Stromal cell of bone marrow (primary cell): ENCODE measurements around the gene PLD6.
"Not testable (repeated sequence)": the region's sequence is repeated elsewhere in the genome, so short reads cannot be mapped to it uniquely, and the experiment has no call there.

ENCODE experiments used
- DNase-seq: peaks from one replicate; pipeline ENCODE4 v3.0.0-alpha.2; 2012; ENCODE audit warnings: low read depth

PLD6 gene, protein sequence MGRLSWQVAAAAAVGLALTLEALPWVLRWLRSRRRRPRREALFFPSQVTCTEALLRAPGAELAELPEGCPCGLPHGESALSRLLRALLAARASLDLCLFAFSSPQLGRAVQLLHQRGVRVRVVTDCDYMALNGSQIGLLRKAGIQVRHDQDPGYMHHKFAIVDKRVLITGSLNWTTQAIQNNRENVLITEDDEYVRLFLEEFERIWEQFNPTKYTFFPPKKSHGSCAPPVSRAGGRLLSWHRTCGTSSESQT

DNA sequence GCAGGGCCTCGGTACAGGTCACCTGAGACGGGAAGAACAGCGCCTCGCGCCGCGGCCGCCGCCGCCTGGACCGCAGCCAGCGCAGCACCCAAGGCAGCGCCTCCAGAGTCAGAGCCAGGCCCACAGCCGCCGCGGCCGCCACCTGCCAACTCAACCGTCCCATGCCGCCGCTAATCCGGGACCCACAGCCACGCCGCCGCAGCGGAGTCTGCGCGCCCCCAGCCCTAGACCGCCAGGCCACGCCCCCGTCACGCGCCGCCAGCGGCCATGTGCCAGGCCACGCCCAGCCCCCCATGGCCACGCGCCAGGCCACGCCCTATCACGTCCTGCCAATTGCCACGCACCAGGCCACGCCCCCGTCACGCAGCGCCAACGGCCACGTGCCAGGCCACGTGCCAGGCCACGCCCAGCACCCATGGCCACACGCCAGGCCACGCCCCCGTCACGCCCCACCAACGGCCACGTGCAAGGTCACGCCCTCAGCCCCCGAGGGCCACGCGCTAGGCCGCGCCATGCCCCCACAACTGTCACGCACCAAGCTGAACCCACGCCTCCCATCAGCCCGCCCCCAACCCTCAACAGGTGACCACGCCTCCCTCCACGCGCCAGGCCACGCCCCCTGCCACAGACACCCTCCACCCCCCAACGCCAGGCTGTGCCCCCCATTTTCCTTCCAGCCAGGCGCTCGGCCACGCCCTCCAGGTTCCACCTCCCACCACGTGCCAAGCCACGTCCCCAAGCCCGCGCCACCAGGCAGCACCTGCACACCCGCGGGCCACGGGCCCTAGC, at the start of gene PLD6:
Gene PLD6, minus strand, starts transcription at position 210 of the 789 bp plus-strand sequence. Its CDS starts 47 bp downstream, at position 163.
- DNase-seq, result peak; percentile 8

DNA sequence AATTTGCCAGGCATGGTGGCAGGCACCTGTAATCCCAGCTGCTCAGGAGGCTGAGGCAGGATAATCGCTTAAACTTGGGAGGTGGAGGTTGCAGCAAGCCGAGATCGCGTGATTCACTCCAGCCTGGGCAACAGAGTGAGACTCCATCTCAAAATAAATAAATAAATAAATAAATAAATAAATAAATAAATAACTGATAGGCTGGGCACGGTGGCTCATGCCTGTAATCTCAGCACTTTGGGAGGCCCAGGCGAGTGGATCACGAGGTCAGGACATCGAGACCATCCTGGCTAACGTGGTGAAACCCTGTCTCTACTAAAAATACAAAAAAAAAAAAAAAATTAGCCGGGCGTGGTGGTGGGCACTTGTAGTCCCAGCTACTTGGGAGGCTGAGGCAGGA, 49.6 kb upstream of the PLD6 start:
- not testable (repeated sequence) for DNase-seq

DNA sequence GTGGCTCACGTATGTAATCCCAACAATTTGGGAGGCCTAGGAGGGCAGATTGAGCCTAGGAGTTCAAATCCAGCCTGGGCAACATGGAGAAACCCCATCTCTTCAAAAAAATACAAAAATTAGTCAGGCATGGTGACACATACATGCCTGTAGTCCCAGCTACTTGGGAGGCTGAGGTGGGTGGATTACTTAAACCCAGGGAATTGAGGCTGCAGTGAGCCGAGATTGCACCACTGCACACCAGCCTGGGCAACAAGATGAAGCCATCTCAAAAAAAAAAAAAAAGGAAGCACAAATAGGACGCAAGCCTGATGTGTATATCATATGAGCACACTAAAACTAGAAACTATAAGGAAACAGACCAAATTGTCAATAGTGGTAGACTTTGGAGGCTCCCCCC, 47.9 kb upstream of the PLD6 start:
- DNase-seq, result no peak

DNA sequence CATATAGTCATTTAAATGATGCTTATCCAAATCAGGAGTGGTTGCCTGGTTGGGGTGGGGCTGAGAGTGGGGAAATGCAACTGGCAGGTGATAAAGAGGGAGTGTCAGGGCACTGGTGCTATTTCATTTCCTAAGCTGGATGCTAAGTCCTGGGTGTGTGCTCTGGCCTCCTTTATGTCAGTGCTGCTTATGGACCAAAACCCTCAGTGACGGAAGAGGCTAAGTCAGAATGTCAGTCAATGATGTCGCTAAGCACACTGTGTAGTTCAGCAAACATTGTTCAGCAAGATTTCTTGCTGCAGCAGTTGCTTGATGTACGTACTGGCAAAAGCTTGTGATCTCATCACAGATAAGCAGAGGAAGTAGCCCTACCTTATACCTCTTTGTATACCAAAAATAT, 47.3 kb upstream of the PLD6 start:
- no peak for DNase-seq

DNA sequence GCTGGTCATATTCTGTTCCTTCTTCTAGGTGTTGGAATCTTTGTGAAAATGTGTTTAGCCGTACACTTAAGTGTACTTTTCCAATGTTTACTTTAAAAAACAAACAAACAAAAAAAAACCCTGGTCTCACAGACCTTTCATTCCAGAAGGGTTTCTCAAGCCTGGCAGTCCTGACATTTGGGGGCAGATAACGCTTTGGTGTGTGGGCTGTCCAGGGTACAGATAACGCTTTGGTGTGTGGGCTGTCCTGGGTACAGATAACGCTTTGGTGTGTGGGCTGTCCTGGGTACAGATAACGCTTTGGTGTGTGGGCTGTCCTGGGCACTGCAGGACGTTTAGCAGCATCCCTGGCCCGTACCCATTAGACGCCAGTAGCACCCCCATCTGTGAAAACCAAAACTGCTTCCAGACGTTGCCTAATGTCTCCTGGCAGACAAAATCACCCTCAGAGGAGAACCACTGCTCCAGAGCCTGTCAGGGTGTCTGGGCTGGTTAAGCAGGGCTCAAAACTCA, 46.1 kb upstream of the PLD6 start:
- no peak for DNase-seq

DNA sequence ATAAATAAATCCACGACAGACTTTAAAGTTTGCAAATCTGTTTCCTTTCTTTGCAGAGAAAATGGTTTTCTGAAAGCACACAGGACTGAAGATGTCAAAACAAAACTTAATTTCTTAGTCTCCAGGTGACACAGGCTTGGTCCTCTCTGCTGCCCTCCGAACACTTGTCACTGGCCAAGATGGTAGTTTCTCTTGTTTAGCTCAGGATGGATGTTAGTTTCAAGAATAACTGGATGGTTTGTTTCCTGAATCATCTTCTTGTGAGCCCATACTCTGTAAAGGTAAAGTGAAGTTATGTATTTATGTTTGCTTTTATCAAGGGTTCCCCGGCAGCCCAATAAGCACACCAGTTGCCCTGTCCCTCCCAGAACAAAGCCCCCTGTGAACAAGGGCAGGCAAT, 40.7 kb upstream of the PLD6 start:
- DNase-seq, result no peak

DNA sequence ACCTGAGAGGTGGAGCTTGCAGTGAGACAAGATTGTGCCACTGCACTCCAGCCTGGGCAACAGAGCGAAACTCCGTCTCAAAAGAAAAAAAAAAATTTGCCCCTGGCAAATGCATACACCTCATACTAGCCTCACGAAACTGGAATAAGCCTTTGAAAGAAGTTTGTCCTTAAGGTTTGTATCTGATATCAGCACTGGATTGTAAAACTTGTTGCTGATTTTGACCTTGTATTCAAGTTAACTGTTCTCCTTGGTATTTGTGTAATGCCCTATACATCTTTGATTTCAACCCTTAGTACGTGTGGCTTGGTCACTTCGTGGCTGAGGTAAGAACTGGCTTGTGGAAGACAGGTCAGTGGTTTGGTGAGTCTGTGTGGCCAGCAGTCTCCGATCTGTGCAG, 37.0 kb upstream of the PLD6 start:
- no peak for DNase-seq

DNA sequence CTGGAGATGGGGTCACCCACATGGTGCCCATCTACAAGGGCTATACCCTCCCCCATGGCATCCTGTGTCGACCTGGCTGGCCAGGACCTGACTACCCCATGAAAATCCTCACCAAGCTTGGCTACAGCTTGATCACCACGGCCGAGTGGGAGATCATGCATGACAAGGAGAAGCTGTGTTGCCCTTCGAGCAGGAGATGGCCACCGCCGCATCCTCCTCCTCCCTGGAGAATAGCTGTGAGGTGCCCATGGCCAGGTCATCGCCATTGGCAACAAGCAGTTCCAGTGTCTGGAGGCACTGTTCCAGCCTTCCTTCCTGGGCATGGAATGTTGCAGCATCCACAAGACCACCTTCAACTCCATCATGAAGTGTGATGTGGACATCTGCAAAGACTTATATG, 36.1 kb upstream of the PLD6 start:
- no peak for DNase-seq

DNA sequence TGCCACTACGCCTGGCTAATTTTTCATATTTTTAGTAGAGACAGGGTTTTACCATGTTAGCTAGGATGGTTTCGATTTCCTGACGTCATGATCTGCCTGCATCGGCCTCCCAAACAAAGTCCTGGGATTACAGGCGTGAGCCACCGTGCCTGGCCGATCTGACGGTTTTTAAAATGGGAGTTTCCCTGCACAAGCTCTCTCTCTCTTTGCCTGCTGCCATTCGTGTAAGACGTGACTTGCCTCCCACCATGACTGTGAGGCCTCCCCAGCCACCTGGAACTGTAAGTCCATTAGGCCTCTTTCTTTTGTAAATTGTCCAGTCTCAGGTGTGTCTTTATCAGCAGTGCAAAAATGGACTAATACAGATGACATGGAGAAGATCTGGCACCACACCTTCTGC, 35.5 kb upstream of the PLD6 start:
- DNase-seq, result no peak

DNA sequence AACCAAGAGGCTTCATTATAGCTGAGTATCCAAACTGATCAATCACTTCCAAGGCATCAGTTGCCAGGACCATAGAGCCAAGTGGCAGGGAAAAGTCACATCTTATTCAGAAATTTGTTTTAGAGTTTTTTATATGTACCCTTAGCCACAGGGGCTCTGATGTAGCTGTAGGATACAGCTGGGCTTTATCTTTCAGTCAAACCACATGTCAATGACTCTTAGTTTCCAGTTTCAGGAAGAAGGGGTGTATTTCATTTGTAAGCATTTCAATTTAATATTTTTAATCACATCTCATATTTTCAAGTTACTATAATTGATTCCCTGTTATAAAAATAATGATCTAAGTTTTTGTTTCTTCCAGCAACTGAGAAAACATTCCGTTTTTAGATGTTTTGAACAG, 33.7 kb upstream of the PLD6 start:
- DNase-seq, result no peak

DNA sequence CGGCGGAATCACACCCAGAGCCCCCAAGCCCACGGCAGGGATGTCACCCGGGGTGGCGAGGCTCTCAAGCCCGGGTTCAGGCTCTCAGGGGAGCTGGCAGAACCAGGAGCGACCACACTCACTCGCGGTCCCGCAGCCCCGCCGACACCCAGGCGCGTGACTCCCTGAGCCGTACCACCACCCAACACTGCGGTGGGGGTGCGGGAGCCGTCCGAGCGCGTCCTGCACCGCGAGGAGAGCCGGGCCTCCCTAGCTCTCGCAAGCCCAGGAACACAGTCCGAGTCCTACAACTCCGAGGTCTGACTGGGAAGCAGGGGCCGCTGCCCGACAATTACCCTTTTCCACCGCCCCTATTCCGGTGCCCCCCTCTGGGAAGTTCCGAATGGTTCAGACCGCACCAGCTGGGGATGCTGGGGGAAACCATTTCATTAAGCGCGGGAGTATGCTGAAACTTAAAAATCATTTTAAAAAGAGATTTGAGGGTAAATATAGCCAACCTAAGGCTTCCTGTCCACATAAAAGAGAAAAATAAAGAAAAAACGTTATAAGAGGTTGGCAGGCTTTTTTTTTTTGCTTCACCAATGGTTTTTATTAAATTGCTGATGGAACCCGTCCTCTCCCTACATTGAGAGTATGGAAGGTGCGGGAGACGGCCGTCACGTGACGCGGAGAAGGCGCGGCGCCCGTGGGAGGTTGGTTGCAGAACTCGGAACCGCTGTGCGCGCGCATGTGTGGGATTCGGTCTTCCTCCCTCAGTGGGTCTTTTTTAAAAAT, 31.1 kb upstream of the PLD6 start, which contains the start of gene FLCN:
Gene FLCN, minus strand, starts transcription at position 143 of the 774 bp plus-strand sequence. CDS start 9,031 bp downstream, outside the sequence.
- DNase-seq, result peak; percentile 76

DNA sequence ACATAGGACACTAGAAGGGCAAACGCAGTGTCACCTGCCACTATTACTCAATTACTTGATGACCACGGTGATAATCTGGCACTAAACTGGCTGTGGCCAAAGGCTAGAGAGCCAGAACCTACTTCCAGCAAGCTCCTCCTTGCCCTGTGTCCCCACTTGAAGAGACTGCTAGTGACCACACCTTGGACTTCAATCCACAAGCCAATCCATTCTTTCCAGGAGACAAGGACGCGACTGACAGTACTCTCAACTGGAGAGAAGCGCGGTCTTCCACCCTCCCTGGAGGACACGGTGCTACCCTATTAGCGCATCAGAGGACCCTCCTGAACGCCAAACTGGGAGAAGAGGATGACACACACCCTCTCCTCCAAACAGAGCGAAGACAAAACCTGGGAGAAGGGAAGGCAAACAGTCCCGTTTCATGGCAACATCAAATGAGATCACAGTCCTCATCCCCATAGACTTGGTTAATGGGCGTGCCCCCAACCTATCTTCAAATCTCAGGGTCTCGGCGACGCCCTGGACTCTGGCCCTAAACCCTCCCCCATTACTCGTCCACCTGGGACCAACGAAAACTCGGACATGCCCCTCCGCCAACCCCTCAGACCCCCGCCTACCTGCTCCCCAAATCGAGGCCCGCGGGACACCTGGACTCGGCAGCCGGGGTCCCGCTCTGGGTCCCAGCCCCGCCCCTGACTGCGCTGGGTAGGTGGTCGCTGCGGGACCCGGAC, 30.3 kb upstream of the PLD6 start:
- peak; percentile 22 for DNase-seq

DNA sequence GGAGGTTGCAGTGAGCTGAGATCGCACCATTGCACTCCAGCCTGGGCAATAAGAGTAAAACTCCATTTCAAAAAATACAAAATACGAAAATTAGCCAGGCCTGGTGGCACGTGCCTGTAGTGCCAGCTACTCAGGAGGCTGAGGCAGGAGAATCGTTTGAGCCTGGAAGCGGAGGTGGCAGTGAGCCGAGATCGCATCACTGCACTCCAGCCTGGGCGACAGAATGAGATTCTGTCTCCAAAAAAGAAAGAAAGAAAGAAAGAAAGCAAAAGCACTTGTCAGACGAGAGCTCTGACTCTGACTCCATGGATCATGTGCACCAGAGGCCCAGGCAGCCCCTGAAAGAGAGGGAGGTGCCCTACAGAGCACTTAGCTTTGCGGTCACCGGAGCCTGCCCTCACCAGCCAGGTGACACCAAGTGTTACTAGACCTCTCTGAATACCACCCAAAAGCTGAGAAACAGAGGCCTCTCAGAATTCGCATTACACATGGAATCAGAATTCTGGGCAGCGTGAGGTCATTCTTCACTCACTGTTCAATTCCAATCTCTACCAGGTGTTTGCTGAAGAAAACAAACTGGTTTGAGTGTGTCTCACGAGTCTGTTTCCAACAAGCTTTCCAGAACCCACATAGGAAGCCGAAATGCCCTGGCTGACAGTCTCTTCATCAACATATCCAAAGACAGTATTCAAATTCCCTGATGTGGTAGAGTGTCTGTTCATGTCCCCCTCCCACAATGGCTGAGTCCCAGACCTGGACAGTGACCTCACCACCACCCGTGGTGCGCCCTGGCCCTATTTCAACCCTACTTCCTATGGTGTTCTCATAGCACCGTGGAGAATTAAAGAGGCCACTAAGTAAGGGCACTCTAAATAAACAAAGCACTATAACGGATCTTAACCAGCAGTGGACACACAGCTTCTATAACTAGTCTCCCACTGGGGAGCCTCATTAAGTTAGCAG, 29.4 kb upstream of the PLD6 start:
- no peak for DNase-seq

DNA sequence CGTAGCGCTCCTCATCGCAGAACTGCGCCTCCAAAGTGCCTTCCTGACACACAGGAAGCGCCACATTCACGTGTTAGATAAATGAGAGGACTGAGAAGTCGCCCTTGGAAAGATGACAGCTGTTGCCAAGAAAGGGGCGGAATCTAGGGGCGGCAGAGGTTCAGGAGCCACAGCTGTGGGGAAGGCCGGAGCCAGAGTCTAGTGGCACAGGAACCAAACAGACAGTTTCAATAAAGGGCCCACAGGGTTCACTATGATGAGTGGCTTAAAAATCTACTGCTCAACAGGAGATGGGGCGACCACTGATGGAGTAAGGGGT, 26.1 kb upstream of the PLD6 start:
- no peak for DNase-seq

DNA sequence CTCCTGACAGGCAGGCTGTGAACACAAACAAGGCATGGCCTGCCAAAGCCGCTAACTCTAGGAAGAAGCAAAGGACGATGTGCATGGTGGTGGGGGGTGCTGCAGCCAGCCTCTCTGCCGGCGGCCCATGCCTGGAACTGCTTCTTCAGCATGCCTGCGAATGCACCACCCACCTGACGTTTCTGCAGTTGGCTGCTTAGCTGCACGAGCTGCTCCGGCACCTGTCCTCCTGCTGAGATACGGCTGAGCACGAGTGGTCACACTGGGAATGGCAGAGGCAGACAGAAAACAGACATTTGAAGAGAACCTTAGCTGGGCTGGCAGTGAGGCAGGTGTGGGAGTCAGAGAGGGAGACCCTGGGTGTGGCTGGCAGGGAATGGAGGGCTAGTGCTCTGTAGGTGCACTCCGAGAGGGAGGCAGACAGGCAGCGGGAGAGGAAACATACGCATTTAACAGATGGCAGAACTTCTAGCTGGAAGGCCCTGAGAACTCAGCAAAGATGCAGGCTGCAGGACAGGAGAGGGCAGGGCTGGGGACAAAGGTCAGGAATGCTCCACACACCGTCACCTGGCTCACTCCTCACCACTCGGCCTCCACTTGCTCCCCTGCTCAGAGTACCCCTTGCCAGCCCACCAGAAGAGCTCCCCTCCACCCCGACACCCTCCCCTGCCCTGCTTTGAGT, 25.6 kb upstream of the PLD6 start:
- DNase-seq, result no peak

DNA sequence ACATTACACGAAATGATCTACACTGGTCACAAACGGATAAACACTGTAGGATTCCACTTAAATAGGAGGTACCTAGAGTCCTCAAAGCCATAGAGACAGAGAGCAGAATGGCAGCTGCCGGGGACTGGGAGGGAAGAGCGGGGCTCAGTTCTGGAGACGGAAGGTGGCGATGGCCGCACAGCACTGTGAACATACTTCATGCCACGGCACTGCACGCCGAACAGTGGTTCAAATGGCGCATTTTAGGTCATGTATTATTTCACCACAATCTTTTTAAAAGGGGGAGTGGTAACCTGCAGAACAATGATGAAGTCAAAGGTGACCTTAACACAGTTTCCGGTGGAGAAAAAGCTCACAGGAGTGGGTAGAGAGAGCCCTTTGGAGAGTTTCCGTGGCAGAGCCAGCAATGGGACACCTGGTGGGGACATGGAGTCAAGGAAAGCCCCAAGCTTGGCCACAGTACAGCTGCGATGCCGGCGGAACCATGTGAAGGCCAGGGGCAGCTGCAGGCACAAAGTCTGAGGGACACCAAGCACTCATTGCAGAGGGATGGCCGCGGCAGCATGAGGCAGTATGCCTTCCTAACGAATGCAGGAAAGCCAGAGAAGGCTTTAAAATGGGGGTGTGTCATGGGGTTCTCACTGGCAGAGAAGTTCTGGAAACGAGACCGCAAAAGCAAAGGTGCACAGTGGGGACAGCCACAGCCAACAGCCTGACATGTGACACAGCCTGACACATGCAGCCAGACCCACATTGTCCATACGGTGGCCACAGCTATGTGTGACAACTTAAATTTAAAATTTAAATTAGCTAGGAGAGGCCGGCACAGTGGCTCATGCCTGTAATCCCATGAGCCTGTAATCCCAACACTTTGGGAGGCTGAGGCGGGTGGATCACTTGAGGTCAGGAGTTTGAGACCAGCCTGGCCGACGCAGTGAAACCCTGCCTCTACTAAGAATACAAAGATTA, 23.6 kb upstream of the PLD6 start:
- DNase-seq, result no peak

DNA sequence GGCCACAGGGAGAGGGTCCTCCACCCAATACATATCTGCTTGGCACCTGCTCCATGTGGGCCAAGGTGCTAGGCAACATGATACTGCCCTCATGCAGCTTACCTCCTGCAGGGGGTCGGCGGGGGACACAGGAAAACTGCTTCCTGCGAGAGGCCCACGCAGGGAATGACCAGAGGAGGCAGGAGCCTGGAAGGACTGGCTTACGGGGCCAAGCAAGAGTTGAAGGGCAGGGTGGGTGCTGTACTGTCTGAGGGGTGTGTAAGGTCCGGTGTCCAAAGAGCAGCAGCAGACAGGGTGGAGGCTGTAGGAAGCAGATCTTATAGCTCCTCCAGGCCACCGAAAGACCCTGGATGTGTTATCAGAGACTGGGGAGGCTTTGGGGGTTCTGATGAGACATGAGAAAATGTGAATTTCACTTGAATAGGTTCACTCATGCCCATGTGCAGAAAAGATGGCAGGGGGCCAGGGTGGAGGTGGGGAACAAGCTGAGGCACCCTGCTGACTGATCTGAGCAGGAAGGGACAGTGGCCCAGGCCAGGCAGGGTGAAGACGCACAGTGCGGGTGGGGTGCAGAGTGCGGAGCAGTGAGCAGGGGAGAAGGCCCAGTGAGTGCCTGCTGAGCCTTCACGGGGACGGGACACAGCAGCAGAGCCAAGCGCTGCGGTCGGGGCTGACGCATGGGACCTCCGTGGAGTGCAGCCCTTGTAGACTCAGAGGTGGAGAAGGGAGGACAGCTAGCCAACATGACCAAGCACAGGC, 22.6 kb upstream of the PLD6 start:
- DNase-seq, result no peak
